ENCODE data around the gene ST3GAL4. TPM values are rescaled to one million over a fixed set of nuclear protein-coding genes. Genes with fewer than 3 reads are reported as not detected.
A peak's percentile ranks its signal among the peaks of the same experiment; 100 is the strongest.
"Not testable (repeated sequence)": the region's sequence is repeated elsewhere in the genome, so short reads cannot be mapped to it uniquely, and the experiment has no call there.

ST3GAL4 gene
- 100 to 1,000 TPM in 1 of 2 donors, 10 to 100 TPM in 1; 57.1 to 109 TPM for total RNA-seq
- long read RNA-seq, transcript ST3GAL4-201 (11 exons, 1,790 nt), result minor isoform, 34 of 337 reads
- long read RNA-seq, transcript ST3GAL4-204 (11 exons, 1,812 nt), result major isoform, 233 of 337 reads
- long read RNA-seq, partial matches to known transcripts, result 5 of 337 reads
- long read RNA-seq, other reads (novel, unspliced or antisense), result 55 of 337 reads

DNA sequence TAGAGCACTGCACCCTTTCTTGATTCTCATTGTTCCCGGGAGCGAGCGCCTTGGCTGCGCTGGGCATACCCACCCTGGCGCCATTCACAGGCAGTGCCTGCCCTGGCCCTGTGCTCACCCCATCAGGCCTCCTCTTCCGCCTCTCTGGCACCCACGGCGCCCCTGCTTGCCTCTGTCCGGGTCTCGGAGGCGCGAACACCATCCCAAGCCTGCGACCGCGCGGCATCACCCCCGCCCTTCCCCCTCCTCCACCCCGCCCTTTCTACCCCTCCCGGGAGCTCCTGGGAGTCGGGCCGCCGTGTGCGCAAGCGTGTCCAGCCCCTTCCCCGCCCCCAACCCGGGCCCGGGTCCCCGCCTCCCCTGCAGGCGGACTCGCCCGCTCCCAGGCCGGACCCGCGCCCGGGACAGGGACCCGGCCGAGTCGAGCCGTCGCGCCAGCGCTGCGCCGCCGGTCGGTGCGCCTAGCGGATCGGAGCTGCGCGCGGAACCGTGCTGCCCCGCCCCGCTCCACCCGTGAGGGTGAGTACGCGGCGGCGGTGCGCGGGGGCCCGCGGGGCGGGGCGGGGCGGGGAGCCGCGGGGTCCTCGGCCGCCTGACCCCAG, at the start of gene ST3GAL4:
ST3GAL4 (plus strand) TSS at position 363 of the 602 bp plus-strand sequence. CDS start 50,470 bp downstream, outside the sequence.
- peak; percentile 78 to 83 for ATAC-seq
- intact Hi-C loops (cut with DNase I), result loop anchor here in 1 of 2 donors (5.0 kb wide), 2 partner anchors 37 to 62 kb away; no protein-coding TSS in a partner anchor
- DNase-seq, result peak; percentile 87

DNA sequence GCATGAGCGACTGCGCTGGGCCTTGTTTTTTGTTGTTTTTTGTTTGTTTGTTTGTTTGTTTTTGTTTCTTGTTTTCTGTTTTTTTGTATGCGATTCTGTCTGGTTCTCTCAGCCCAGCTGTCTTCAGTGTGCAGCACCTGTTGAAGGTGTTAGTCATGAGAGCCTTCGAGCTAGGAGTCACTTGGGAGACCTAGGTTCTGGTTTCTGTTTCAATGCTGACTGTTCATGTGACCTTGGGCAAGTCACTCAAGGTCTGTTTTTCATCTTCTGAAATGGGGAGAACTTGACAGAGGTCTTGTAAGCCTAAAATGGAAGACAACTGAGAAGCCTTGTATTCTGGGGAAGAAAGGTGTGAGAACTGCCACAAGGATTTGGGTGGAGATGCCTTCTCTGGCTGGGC, 49.8 kb upstream of the ST3GAL4 start:
- DNase-seq (no peak), ATAC-seq (no peak)
- intact Hi-C loops (cut with DNase I), result no loop called here

DNA sequence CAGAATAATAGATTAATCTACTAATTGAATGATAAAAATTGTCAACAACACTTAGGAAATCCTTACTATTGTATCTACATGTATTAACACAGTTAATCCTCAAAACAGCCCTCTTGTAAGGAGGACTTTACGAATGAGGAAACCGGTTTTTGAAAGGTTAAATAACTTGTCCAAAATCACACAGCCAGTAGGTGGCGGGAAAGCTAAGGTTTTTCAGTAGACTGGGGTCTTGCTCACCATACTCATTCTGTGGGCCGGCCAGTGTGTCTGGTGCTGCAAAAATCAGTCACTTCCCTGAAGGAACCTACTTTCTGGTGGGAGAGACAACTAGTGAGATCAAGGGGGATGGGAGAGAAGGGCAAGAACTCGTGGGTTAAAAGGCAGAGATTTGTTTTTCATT, 47.8 kb upstream of the ST3GAL4 start:
- no peak for ATAC-seq
- intact Hi-C loops (cut with DNase I), result no loop called here
- DNase-seq, result no peak

DNA sequence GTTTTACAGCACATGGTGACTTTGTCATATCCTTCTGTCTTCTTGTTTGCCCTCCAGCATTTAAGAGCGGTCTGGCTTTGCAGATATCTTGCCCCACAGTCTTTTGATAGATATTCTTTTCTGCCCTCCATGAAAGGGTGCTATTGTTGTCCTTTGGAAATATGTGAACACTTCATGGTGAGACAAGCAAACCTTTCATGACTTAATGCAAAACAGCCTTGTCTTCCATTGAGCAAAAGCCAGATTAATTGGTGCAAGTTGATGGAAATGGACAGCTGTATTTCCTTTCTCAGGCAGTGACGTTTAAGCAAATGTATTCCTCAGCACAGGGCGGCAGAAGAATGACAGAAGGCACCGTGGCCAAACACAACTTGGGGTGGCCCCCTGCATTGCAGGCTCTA, 47.2 kb upstream of the ST3GAL4 start:
- intact Hi-C loops (cut with DNase I), result no loop called here
- ATAC-seq, result no peak
- DNase-seq, result no peak

- DNase-seq; intact Hi-C loops (cut with DNase I); ATAC-seq: not testable (repeated sequence)
These were observed 46.7 kb upstream of the ST3GAL4 start for GRCh38 chr11:126308771-126309170.

DNA sequence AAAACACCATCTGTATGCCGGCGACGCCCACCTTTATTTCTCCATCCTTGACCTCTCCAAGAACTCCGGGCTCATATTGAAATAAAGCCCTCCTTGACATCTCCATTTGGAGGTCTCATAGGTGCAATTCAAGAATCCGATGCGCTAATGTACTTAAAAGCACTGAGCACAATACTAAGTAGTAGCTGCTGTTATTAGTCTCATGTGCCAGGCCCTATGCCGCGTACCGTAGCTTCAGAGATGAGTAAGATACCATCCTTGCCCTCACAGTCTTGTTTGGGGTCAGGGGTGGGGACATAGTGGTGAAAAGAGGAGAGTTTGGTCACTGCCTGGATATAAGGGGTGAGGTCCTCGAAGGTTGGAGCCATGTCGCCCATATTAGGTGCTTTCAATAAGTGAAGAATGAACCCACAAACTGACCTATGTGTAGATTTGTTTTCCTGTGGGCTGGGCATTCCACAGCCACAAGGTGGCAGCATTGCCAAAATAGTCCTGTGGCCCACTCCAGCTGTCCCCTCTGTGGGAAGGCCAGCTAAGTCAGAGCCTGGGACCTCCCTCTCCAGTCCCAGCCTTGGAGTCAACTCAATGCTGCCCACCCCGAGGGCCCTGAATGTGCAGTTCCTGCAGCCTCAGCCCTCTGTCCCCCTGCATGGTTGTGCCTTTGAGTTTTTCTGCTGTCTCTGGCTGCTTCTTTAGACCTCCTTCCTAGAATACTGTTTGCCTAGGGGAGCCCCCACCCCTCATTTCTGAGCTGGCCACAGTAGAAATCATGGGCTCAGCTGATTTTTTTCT, 45.1 kb upstream of the ST3GAL4 start:
- peak; percentile 94 to 96 for ATAC-seq
- intact Hi-C loops (cut with DNase I), result loop anchor here (1.0 to 10.0 kb wide), 4 partner anchors 94 to 172 kb away; no protein-coding TSS in a partner anchor

GRCh38 chr11:126310992-126311310, 44.5 kb upstream of the ST3GAL4 start:
- no peak for DNase-seq
- intact Hi-C loops (cut with DNase I), result loop anchor here (1.0 to 10.0 kb wide), 4 partner anchors 94 to 171 kb away; no protein-coding TSS in a partner anchor
- peak in 1 of 2 donors; percentile 13 for ATAC-seq

More for the DNA sequence above, 45.1 kb upstream of the ST3GAL4 start:
- peak; percentile 83 for DNase-seq

GRCh38 chr11:126311401-126312291, 43.8 kb upstream of the ST3GAL4 start:
- ATAC-seq (peak in 1 of 2 donors; percentile 51), DNase-seq (no peak)
- intact Hi-C loops (cut with DNase I), result loop anchor here (2.0 to 10.0 kb wide), 3 partner anchors 93 to 171 kb away; no protein-coding TSS in a partner anchor

- ATAC-seq (no peak), DNase-seq (no peak)
- intact Hi-C loops (cut with DNase I), result loop anchor here in 1 of 2 donors (5.0 to 10.0 kb wide), 2 partner anchors 92 to 169 kb away; no protein-coding TSS in a partner anchor
These were observed 42.5 kb upstream of the ST3GAL4 start for GRCh38 chr11:126312961-126313360.

DNA sequence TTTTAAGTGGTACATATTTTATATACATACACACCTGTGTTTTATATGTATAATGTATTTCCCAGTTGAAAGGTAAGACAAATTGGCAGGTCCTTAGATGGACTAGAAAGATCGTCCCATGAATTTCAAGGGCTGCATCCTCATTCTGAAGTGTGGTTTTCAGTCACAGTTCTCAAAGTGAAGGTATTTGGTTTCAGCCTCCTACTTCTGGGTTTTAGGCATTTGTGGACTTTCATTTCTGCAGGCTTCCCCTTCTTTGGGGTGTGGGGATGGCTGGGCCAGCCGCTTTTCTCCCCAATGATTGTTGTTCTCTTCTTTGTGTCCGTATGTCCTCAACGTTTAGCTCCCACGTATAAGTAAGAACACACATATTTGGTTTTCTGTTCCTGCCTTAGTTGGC, 41.7 kb upstream of the ST3GAL4 start:
- no peak for DNase-seq
- intact Hi-C loops (cut with DNase I), result loop anchor here in 1 of 2 donors (5.0 to 10.0 kb wide), 2 partner anchors 91 to 168 kb away; no protein-coding TSS in a partner anchor
- ATAC-seq, result no peak

DNA sequence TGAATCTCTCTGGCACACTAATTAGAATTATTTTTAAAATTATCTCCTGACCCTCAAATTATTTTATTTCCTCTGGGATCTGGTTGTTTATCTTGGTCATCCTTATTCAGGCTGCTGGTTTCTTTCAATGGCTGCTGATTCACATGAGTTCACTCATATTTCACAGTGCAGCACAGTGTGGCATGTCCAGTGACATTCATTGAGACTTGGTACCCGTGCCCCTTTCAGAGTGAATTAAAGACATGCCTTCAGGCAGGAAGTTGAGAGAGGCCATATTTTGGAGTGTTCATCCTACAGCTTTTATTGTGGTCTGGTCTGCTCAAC, 38.1 kb upstream of the ST3GAL4 start:
- no peak for DNase-seq
- peak; percentile 2 to 3 for ATAC-seq
- intact Hi-C loops (cut with DNase I), result loop anchor here in 1 of 2 donors (10.0 kb wide), 1 partner anchor 87 kb away; no protein-coding TSS in a partner anchor

DNA sequence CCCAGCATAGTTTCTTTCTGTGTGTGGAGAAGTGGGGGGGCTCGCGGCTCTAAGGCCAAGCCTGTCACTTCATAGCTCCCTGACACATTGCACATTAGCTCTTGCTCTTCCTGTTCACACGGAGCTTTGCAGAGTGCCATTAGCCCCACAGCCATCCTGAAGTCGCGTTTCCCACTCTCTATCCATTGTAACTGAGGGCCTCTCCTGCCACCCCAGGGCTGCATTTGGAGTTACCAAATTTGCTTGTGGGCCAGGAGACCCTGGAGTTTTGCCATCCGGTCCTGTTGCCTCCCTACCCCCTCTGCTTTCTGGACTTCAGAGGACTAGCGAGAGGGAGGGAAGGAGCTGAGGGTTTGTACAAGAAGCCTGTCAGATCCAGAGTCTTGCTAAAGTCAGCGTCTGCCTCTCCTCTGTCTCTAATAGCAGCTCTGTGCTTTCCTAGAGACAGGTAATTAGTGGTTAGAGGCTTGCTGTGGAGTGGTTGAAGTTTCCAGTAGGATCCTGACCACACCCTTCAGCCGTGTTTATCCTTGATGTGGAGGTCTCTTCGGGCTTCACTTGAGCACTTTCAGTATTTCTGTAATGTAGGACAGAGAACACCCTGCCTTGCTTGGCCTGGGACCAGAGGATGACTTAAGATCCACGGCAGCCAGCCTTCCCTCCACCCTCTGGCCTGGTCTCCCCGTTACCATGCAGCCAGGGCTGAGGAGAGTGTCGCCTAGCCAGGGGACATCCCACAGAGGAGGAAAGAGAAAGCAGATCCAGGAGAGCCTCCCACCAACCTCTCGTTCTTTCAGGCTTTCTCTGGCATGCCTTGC, 37.5 kb upstream of the ST3GAL4 start:
- intact Hi-C loops (cut with DNase I), result loop anchor here in 1 of 2 donors (10.0 kb wide), 1 partner anchor 87 kb away; no protein-coding TSS in a partner anchor
- ATAC-seq (peak; percentile 92), DNase-seq (peak; percentile 84)

GRCh38 chr11:126318574-126319373, 36.7 kb upstream of the ST3GAL4 start:
- ATAC-seq (peak; percentile 70 to 88), DNase-seq (no peak)
- intact Hi-C loops (cut with DNase I), result loop anchor here in 1 of 2 donors (10.0 kb wide), 1 partner anchor 86 kb away; no protein-coding TSS in a partner anchor

GRCh38 chr11:126319374-126319740, 36.1 kb upstream of the ST3GAL4 start:
- ATAC-seq (peak in 1 of 2 donors; percentile 8), DNase-seq (no peak)

GRCh38 chr11:126322996-126323395, 32.5 kb upstream of the ST3GAL4 start:
- ATAC-seq (no peak), DNase-seq (no peak)
- intact Hi-C loops (cut with DNase I), result no loop called here

More at GRCh38 chr11:126319374-126319740, 36.1 kb upstream of the ST3GAL4 start:
- intact Hi-C loops (cut with DNase I), result loop anchor here in 1 of 2 donors (10.0 kb wide), 1 partner anchor 85 kb away; no protein-coding TSS in a partner anchor

GRCh38 chr11:126327281-126328000, 28.0 kb upstream of the ST3GAL4 start:
- no peak for DNase-seq
- ATAC-seq, result no peak
- intact Hi-C loops (cut with DNase I), result no loop called here

Measured in left cardiac atrium (tissue), 4 donors.